Caco-2 (cell line): ENCODE results near the gene AIG1. TPM values are rescaled to one million over a fixed set of nuclear protein-coding genes. Genes with fewer than 3 reads are reported as not detected.

ENCODE experiments used
- BruUV-seq: library from RNA; stranded (reverse); fragments of 400-500 nt; replicated peaks from 2 replicates; lab custom pipeline; 2021; lab: Mats Ljungman, UMichigan
- CTCF ChIA-PET: fragments of 300-600 bp; sonication (Branson Sonifier 250); formaldehyde crosslinking; loops from one replicate; lab custom pipeline; 2022; ENCODE audit warnings: antibody characterized with exemption; lab: Charles Lee
- POLR2A ChIA-PET: fragments of 300-600 bp; sonication (Branson Sonifier 250); formaldehyde crosslinking; loops from one replicate; lab custom pipeline; 2022; ENCODE audit warnings: antibody characterized with exemption; lab: Charles Lee
- DNase-seq, 2 experiments: peaks; one replicate each; pipeline versions ENCODE4 v3.0.0 to v3.0.0-alpha.2; 2020 to 2022
- H3K27me3 ChIP-seq: replicated peaks from 2 replicates; pipeline ENCODE4 v1.6.0; 2011; ENCODE audit warnings: low read length; ENCODE audit not compliant: control insufficient read depth, insufficient read depth
- H3K36me3 ChIP-seq: 2 replicates; pipeline ENCODE4 v1.5.1; 2011; ENCODE audit warnings: low read length; ENCODE audit not compliant: control insufficient read depth, insufficient read depth
- H3K4me1 ChIP-seq: fragments of 250-450 bp; sonication (Bioruptor Pico); 2 replicates; pipeline ENCODE4 v1.5.1; 2020; ENCODE audit warnings: mild to moderate bottlenecking
- H3K4me3 ChIP-seq: 2 replicates; pipeline ENCODE4 v1.5.1; 2011; ENCODE audit warnings: low read depth, mild to moderate bottlenecking, control low read depth, low read length
- H3K9me3 ChIP-seq: fragments of 250-450 bp; sonication (Bioruptor Pico); 2 replicates; pipeline ENCODE4 v1.5.1; 2020; ENCODE audit warnings: mild to moderate bottlenecking, moderate library complexity
- H3K27ac Mint-ChIP-seq: one replicate; pipeline ENCODE4 v1.8.0; 2022; ENCODE audit warnings: mixed read lengths; ENCODE audit not compliant: unreplicated experiment
- H3K27me3 Mint-ChIP-seq: one replicate; pipeline ENCODE4 v1.8.0; 2022; ENCODE audit warnings: mixed read lengths; ENCODE audit not compliant: insufficient read depth, unreplicated experiment
- H3K36me3 Mint-ChIP-seq: one replicate; pipeline ENCODE4 v1.8.0; 2022; ENCODE audit warnings: mild to moderate bottlenecking, mixed read lengths; ENCODE audit not compliant: insufficient read depth, unreplicated experiment
- H3K4me1 Mint-ChIP-seq: one replicate; pipeline ENCODE4 v1.8.0; 2022; ENCODE audit warnings: low read depth, mixed read lengths; ENCODE audit not compliant: unreplicated experiment
- H3K4me3 Mint-ChIP-seq: one replicate; pipeline ENCODE4 v1.8.0; 2022; ENCODE audit warnings: mild to moderate bottlenecking, moderate library complexity, mixed read lengths; ENCODE audit not compliant: unreplicated experiment
- H3K9me3 Mint-ChIP-seq: one replicate; pipeline ENCODE4 v1.8.0; 2022; ENCODE audit warnings: mixed read lengths; ENCODE audit not compliant: unreplicated experiment
- intact Hi-C: fragments of 100-400 bp; cut with micrococcal nuclease; formaldehyde crosslinking; loops from one replicate; pipeline ENCODE4 v1.10.0; 2022; ENCODE audit not compliant: unreplicated experiment
- total RNA-seq: library from RNA; stranded (reverse); gene quantifications from 2 replicates; pipeline ENCODE4 v1.2.3, GENCODE V29; 2022
- TF ChIP-seq, protein P1 (sequence below), 2 experiments: fragments of 200-600 bp in 1 of 2; IDR thresholded peaks; 1 replicate in 1 of 2; 2 replicates in 1 of 2; pipeline versions ENCODE4 v1.5.1 to v1.8.0; 2011 to 2022; ENCODE audit warnings: antibody characterized with exemption in 1 of 2, control low read depth in 1 of 2, inconsistent platforms in 1 of 2, low read depth in 1 of 2, low read length in 1 of 2, mild to moderate bottlenecking in 1 of 2, moderate library complexity in 1 of 2; ENCODE audit not compliant: insufficient read depth in 1 of 2, severe bottlenecking in 1 of 2, unreplicated experiment in 1 of 2

Gene AIG1
- total RNA-seq, 1 experiment from 2014 or later = 27.6 TPM

GRCh38 chr6:143109196-143109595 lies 48.5 kb downstream of the AIG1 start:
- H3K27ac Mint-ChIP-seq = no peak overlapping the region
- Histone ChIP-seq H3K27me3 (no peaks in the 10 kb centered on the region), H3K9me3 (no peaks in the 10 kb centered on the region), H3K36me3 (no peaks in the 10 kb centered on the region), H3K4me3 (no peak overlapping the region), H3K4me1 (peaks cover 13% of the 10 kb centered on the region)
- intact Hi-C loops = no loop called here
- BruUV-seq = no TSS peak
- H3K27me3 Mint-ChIP-seq = no peaks in the 10 kb centered on the region
- TF ChIP-seq, protein P1, sequence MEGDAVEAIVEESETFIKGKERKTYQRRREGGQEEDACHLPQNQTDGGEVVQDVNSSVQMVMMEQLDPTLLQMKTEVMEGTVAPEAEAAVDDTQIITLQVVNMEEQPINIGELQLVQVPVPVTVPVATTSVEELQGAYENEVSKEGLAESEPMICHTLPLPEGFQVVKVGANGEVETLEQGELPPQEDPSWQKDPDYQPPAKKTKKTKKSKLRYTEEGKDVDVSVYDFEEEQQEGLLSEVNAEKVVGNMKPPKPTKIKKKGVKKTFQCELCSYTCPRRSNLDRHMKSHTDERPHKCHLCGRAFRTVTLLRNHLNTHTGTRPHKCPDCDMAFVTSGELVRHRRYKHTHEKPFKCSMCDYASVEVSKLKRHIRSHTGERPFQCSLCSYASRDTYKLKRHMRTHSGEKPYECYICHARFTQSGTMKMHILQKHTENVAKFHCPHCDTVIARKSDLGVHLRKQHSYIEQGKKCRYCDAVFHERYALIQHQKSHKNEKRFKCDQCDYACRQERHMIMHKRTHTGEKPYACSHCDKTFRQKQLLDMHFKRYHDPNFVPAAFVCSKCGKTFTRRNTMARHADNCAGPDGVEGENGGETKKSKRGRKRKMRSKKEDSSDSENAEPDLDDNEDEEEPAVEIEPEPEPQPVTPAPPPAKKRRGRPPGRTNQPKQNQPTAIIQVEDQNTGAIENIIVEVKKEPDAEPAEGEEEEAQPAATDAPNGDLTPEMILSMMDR (IDR thresholded peaks at IDR 0.05; ENCODE audit: insufficient read depth in 1 of 2, low read depth in 1 of 2, low read length in 1 of 2, severe bottlenecking in 1 of 2, unreplicated experiment in 1 of 2) = no peak
- ChIA-PET POLR2A (no interaction called here), CTCF (no interaction called here)
- no peaks in the 10 kb centered on the region for H3K4me1 Mint-ChIP-seq
- no peak overlapping the region for H3K4me3 Mint-ChIP-seq
- no peaks in the 10 kb centered on the region for H3K36me3 Mint-ChIP-seq
- no peaks in the 10 kb centered on the region for H3K9me3 Mint-ChIP-seq
- no peak for DNase-seq

DNA sequence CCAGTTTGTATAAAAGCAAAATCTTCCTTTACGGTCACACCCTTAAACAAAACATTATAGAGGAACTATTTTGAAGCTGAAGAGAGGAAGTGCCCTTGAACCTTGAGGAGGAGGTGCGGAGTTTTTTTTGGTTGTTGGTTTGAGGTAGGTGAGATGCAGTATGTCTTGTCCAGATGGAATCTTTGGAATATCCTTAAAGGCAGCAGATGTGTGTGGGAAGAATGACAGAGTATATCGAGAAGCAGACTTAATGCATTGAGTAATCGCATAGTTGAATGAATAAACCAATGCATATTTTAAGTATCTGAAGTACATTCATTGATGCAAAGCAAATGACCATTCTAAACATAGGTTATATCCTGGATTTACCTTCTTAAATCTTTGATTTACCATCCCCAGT lies 49.9 kb downstream of the AIG1 start:
- no TSS peak for BruUV-seq
- intact Hi-C loops = no loop called here
- POLR2A ChIA-PET = no interaction called here

DNA sequence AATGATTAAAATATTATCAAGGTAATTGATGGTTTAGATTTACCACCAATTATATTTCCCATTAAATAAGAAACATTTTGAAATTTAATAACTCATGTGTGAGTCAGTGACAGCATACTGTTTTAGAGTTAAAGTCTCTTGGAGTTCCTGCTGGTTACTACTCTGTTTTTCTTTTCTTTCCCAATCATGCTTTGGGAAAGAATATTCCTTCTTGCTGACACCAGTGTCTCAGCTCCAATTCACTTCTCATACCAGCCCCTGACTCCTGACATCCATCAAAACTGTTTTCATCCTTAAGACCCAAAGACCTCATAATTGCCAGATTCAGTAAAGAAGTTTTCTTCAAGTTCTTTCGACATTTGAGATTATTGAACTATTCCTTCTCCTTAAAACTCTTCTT lies 50.3 kb downstream of the AIG1 start:
- Histone ChIP-seq H3K36me3 (no peaks in the 10 kb centered on the region), H3K4me3 (no peak overlapping the region), H3K4me1 (peaks cover 13% of the 10 kb centered on the region), H3K27me3 (no peaks in the 10 kb centered on the region), H3K9me3 (no peaks in the 10 kb centered on the region)
- H3K27me3 Mint-ChIP-seq = no peaks in the 10 kb centered on the region
- BruUV-seq = no TSS peak
- CTCF ChIA-PET = no interaction called here
- no peak for DNase-seq
- peaks cover 2% of the 10 kb centered on the region for H3K9me3 Mint-ChIP-seq
- POLR2A ChIA-PET = no interaction called here
- no peak overlapping the region for H3K27ac Mint-ChIP-seq
- intact Hi-C loops = no loop called here
- H3K4me3 Mint-ChIP-seq = no peak overlapping the region
- TF ChIP-seq, protein P1 (IDR thresholded peaks at IDR 0.05; ENCODE audit: insufficient read depth in 1 of 2, low read depth in 1 of 2, low read length in 1 of 2, severe bottlenecking in 1 of 2, unreplicated experiment in 1 of 2) = no peak
- no peaks in the 10 kb centered on the region for H3K4me1 Mint-ChIP-seq
- H3K36me3 Mint-ChIP-seq = no peaks in the 10 kb centered on the region

More for the DNA sequence above, 49.9 kb downstream of the AIG1 start:
- Mint-ChIP-seq H3K4me1 (no peaks in the 10 kb centered on the region), H3K27me3 (no peaks in the 10 kb centered on the region), H3K4me3 (no peak overlapping the region), H3K27ac (no peak overlapping the region), H3K36me3 (no peaks in the 10 kb centered on the region), H3K9me3 (no peaks in the 10 kb centered on the region)
- TF ChIP-seq, protein P1 (IDR thresholded peaks at IDR 0.05; ENCODE audit: insufficient read depth in 1 of 2, low read depth in 1 of 2, low read length in 1 of 2, severe bottlenecking in 1 of 2, unreplicated experiment in 1 of 2) = no peak
- Histone ChIP-seq H3K27me3 (no peaks in the 10 kb centered on the region), H3K36me3 (no peaks in the 10 kb centered on the region), H3K4me3 (no peak overlapping the region), H3K9me3 (no peaks in the 10 kb centered on the region), H3K4me1 (peaks cover 13% of the 10 kb centered on the region)
- CTCF ChIA-PET = no interaction called here
- no peak for DNase-seq
